ENCODE results near the gene EXT2. TPM values are rescaled to one million over a fixed set of nuclear protein-coding genes. Genes with fewer than 3 reads are reported as not detected.

EXT2 gene
- total and polyA plus RNA-seq, 4 donors: 54.8 to 96.2 (median 74.3) TPM

DNA sequence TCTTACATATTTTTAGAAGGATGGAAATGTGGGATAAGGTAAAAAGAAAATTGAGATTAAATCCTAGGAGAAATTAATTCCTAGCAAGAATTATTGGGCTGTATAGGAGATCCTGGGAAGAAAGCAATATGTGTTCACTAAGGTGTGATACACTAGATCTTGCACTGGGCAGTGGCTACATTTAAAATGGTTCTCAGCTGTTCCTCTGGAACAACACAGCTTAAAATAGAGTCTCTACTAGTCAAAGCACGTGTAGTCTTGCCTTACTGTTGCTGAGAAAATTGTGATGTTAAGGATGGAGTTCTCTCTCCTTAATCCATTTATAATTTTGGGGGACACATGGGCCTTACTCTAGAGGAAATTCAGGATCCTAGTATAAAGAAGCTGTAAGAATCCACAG, 54.9 kb downstream of the EXT2 start:
- Histone ChIP-seq H3K27ac (ENCODE audit: low read depth, low read length) (no peak overlapping the region), H3K4me1 (ENCODE audit: control insufficient read depth, insufficient read depth, low read length) (no peaks in the 10 kb centered on the region)
- no CpG with 5 or more reads among the region's 1 CpG for WGBS (ENCODE audit: insufficient coverage)

DNA sequence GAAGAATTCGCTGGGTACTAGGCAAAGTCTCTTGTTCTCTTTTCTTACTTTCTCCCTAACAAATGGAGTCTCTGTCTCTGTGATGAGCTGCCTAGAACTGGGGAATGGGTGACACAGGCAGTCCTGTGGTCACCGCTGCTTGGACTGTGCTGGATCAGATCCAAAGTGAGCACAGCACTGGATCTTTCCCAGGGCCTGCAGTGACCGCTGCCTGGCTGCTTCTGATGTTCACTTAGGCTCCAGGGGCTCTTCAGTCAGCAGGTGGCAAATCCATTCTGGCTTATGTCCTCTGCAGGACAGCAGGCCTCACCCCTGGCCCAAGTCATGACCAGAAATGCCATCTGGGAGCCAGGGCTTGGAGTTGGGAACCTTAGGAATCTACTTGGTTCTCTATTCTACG, 61.5 kb downstream of the EXT2 start:
- DNase-seq (ENCODE audit: low read depth in 4 of 6, low spot score in 6 of 6): no peak

More for the DNA sequence above, 54.9 kb downstream of the EXT2 start:
- no peak overlapping the region for H3K4me3 ChIP-seq (ENCODE audit: low read depth, low read length)
- no peaks in the 10 kb centered on the region for H3K27me3 ChIP-seq (ENCODE audit: control insufficient read depth, insufficient read depth, low read length)
- peaks cover 12% of the 10 kb centered on the region for H3K36me3 ChIP-seq (ENCODE audit: control insufficient read depth, insufficient read depth, low read length)
- DNase-seq (ENCODE audit: low read depth in 4 of 6, low spot score in 6 of 6): no peak
- peaks cover 1% of the 10 kb centered on the region for H3K9me3 ChIP-seq (ENCODE audit: control insufficient read depth, insufficient read depth, low read length)

DNA sequence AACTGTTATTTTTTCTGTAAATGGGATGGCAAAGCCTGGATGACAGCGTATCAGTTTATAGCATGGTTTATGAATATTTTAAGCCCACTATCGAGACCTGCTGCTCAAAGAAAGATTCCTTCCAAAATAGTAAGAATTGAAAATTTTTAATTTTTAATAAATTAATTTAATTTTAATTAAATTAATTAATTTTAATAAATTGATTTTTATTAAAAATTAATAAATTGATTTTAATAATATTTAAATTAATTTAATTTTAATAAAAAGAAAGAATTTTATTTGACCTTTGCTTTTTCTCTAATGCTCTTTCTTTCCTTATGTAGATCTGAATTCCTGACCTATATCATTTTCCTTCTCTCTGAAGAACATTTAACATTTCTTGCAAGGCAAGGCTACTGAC, 62.9 kb downstream of the EXT2 start:
- no CpG with 5 or more reads among the region's 2 CpGs for WGBS (ENCODE audit: insufficient coverage)
- Histone ChIP-seq H3K27ac (ENCODE audit: low read depth, low read length) (no peak overlapping the region), H3K36me3 (ENCODE audit: control insufficient read depth, insufficient read depth, low read length) (peaks cover 14% of the 10 kb centered on the region), H3K9me3 (ENCODE audit: control insufficient read depth, insufficient read depth, low read length) (peaks cover 9% of the 10 kb centered on the region), H3K27me3 (ENCODE audit: control insufficient read depth, insufficient read depth, low read length) (no peaks in the 10 kb centered on the region), H3K4me1 (ENCODE audit: control insufficient read depth, insufficient read depth, low read length) (no peaks in the 10 kb centered on the region), H3K4me3 (ENCODE audit: low read depth, low read length) (no peak overlapping the region)
- no peak for DNase-seq (ENCODE audit: low read depth in 4 of 6, low spot score in 6 of 6)

More for the DNA sequence above, 61.5 kb downstream of the EXT2 start:
- H3K27ac ChIP-seq (ENCODE audit: low read depth, low read length): no peak overlapping the region
- WGBS (ENCODE audit: insufficient coverage): 95% methylated on average over 4 of the region's 4 CpGs
- H3K36me3 ChIP-seq (ENCODE audit: control insufficient read depth, insufficient read depth, low read length): peaks cover 14% of the 10 kb centered on the region
- H3K4me1 ChIP-seq (ENCODE audit: control insufficient read depth, insufficient read depth, low read length): no peaks in the 10 kb centered on the region
- no peak overlapping the region for H3K4me3 ChIP-seq (ENCODE audit: low read depth, low read length)
- H3K9me3 ChIP-seq (ENCODE audit: control insufficient read depth, insufficient read depth, low read length): peaks cover 10% of the 10 kb centered on the region
- H3K27me3 ChIP-seq (ENCODE audit: control insufficient read depth, insufficient read depth, low read length): no peaks in the 10 kb centered on the region

DNA sequence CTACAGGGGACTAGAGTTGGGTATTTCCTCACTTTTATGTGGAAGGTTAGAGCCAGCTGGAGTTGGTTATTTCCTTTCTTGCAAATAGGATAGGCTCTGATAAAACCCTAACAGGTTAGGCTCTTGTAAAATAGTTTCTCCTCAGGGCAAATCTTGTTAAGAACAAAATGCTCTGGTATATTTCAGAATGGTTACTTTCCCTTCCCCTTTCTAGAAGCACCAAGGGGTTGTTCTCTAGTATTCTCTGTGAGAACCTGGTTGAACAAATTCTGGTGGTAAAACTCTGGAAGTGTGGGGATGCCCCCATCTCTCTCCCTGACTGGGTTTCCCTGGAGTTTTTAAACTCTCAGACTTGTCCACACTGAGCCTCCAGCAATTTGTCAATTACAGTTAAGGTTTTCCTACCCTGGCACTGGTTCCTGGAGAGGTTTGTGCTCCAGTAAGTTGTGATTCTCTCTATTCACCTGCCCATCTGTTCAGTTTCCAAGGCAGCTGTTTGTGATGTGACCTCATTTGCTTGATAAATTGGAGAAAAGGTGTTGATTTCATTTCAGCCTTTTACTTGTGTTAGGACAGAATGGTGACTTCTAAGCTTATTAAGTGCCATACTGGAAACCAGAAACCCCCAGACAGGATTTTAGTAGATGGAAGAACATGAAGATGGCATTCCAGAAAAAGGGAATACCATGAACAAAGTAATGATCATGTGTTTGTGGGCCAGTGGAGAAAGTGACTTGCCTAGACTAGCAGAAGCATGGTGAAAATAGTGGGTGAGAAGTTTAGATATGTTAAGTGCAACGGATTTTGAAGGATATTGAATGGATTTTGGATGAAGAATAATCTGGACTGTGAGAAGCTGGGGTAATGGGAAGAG, 64.6 kb downstream of the EXT2 start:
- 89% methylated on average over 1 of the region's 1 CpG for WGBS (ENCODE audit: insufficient coverage)
- no peaks in the 10 kb centered on the region for H3K27me3 ChIP-seq (ENCODE audit: control insufficient read depth, insufficient read depth, low read length)
- H3K36me3 ChIP-seq (ENCODE audit: control insufficient read depth, insufficient read depth, low read length): peaks cover 16% of the 10 kb centered on the region
- H3K4me1 ChIP-seq (ENCODE audit: control insufficient read depth, insufficient read depth, low read length): no peaks in the 10 kb centered on the region
- H3K4me3 ChIP-seq (ENCODE audit: low read depth, low read length): no peak overlapping the region
- H3K27ac ChIP-seq (ENCODE audit: low read depth, low read length): no peak overlapping the region
- peaks cover 9% of the 10 kb centered on the region for H3K9me3 ChIP-seq (ENCODE audit: control insufficient read depth, insufficient read depth, low read length)
- no peak for DNase-seq (ENCODE audit: low read depth in 4 of 6, low spot score in 6 of 6)

DNA sequence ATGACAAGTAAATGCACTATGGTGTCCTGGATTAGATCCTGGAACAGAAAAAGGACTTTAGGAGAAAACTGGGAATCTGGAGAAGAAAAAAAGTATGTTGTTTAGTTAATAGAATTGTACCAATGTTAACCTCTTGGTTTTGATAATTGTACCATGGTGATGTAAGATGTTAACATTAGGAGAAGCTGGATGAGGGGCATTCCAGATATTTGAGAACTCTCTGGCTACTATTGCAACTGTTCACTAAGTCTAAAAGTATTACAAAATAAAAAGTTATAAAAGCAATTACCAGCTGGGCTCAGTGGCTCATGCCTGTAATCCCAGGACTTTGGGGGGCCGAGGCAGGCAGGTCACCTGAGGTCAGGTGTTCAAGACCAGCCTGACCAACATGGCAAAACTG, 66.5 kb downstream of the EXT2 start:
- DNase-seq (ENCODE audit: low read depth in 4 of 6, low spot score in 6 of 6): no peak
- Histone ChIP-seq H3K27me3 (ENCODE audit: control insufficient read depth, insufficient read depth, low read length) (no peaks in the 10 kb centered on the region), H3K27ac (ENCODE audit: low read depth, low read length) (no peak overlapping the region), H3K36me3 (ENCODE audit: control insufficient read depth, insufficient read depth, low read length) (peaks cover 14% of the 10 kb centered on the region), H3K9me3 (ENCODE audit: control insufficient read depth, insufficient read depth, low read length) (peaks cover 6% of the 10 kb centered on the region), H3K4me1 (ENCODE audit: control insufficient read depth, insufficient read depth, low read length) (no peaks in the 10 kb centered on the region), H3K4me3 (ENCODE audit: low read depth, low read length) (no peak overlapping the region)
- WGBS (ENCODE audit: insufficient coverage): no CpG with 5 or more reads among the region's 1 CpG

DNA sequence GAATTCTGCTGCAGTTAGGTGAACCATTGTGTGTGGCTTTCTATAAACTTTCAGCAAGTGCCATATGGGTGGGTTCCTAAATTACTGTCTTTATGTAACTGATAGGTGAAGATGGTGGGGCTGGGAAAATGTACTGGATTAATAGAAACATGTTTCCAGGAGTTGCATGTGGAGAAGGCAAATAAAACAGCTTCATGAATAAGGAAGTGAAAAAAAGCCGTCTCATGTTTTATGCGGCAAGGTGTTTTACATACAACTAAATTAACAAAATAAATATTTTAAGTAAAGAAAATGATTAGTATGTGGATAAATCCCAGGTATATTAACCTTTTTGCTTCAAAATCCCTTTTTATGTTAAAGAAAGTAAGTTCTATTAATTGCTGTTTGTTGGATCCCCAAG, 67.2 kb downstream of the EXT2 start:
- peaks cover 6% of the 10 kb centered on the region for H3K9me3 ChIP-seq (ENCODE audit: control insufficient read depth, insufficient read depth, low read length)
- no peak overlapping the region for H3K4me3 ChIP-seq (ENCODE audit: low read depth, low read length)
- H3K27ac ChIP-seq (ENCODE audit: low read depth, low read length): no peak overlapping the region
- DNase-seq (ENCODE audit: low read depth in 4 of 6, low spot score in 6 of 6): no peak
- no peaks in the 10 kb centered on the region for H3K4me1 ChIP-seq (ENCODE audit: control insufficient read depth, insufficient read depth, low read length)
- H3K36me3 ChIP-seq (ENCODE audit: control insufficient read depth, insufficient read depth, low read length): peaks cover 8% of the 10 kb centered on the region
- WGBS (ENCODE audit: insufficient coverage): no CpG with 5 or more reads among the region's 2 CpGs
- no peaks in the 10 kb centered on the region for H3K27me3 ChIP-seq (ENCODE audit: control insufficient read depth, insufficient read depth, low read length)

DNA sequence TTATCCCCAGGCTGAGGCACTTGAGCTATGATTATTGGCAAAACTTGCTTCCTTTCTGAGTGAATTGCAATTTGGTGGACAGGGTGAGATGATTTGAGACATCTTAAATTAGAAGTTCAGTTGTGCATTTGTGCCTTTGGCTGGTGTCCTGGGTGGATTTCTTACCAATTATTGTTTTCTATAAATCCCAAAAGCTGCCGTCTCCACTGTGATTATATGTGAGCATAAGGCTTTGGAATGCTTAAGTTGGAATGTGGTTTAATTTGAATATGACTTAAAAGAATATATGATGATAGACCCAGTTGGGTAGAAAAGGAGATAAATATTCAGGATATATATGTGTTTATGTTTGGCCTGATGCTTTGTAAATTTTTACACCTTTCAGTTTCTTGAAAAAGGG, 70.0 kb downstream of the EXT2 start:
- peak in 1 of 6 donors; percentile 60 for DNase-seq (ENCODE audit: low read depth in 4 of 6, low spot score in 6 of 6)

DNA sequence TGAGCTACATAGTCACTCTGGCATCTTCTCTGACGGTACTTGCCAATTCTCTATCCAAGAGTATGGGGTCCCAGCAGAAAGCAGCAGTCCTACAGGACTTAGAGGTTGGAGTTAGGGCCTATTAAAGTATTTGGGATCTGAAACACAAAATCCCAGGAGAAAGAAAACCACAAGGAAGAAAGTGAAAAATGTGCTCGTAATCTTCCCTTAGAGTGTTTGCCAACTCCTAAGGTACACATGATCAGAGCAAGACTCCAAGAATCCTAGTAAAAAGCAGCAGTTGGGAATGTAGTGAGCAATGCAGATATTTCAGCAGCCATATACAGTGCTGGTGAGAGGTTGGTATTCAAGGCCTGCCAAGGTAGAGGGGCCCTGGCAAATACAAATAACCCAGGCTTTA, 71.6 kb downstream of the EXT2 start:
- Histone ChIP-seq H3K4me1 (ENCODE audit: control insufficient read depth, insufficient read depth, low read length) (no peaks in the 10 kb centered on the region), H3K9me3 (ENCODE audit: control insufficient read depth, insufficient read depth, low read length) (no peaks in the 10 kb centered on the region), H3K27ac (ENCODE audit: low read depth, low read length) (no peak overlapping the region), H3K4me3 (ENCODE audit: low read depth, low read length) (no peak overlapping the region), H3K27me3 (ENCODE audit: control insufficient read depth, insufficient read depth, low read length) (no peaks in the 10 kb centered on the region), H3K36me3 (ENCODE audit: control insufficient read depth, insufficient read depth, low read length) (peaks cover 2% of the 10 kb centered on the region)
- WGBS (ENCODE audit: insufficient coverage): no CpG with 5 or more reads among the region's 2 CpGs
- peak in 3 of 6 donors; percentile 11 to 65 (median 11) for DNase-seq (ENCODE audit: low read depth in 4 of 6, low spot score in 6 of 6)

More for the DNA sequence above, 70.0 kb downstream of the EXT2 start:
- Histone ChIP-seq H3K4me1 (ENCODE audit: control insufficient read depth, insufficient read depth, low read length) (no peaks in the 10 kb centered on the region), H3K4me3 (ENCODE audit: low read depth, low read length) (no peak overlapping the region), H3K27me3 (ENCODE audit: control insufficient read depth, insufficient read depth, low read length) (no peaks in the 10 kb centered on the region), H3K9me3 (ENCODE audit: control insufficient read depth, insufficient read depth, low read length) (no peaks in the 10 kb centered on the region), H3K36me3 (ENCODE audit: control insufficient read depth, insufficient read depth, low read length) (peaks cover 2% of the 10 kb centered on the region), H3K27ac (ENCODE audit: low read depth, low read length) (no peak overlapping the region)
- no CpG with 5 or more reads among the region's 1 CpG for WGBS (ENCODE audit: insufficient coverage)

DNA sequence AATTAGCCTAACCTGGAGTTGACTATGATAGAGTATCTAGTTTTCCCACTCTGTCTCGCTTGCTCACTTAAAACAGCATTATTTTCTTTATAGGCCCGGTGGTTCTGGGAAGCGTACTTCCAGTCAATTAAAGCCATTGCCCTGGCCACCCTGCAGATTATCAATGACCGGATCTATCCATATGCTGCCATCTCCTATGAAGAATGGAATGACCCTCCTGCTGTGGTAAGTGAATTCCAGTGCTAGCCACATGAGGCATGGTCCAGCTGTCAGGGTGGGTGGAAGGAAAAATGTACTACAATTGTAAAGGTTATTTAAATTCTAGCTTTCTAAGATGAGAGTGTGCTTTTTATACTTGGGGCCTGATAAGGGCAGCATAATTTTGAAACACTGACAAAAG, 76.0 kb downstream of the EXT2 start:
- no peak overlapping the region for H3K4me3 ChIP-seq (ENCODE audit: low read depth, low read length)
- peaks cover 10% of the 10 kb centered on the region for H3K36me3 ChIP-seq (ENCODE audit: control insufficient read depth, insufficient read depth, low read length)
- H3K9me3 ChIP-seq (ENCODE audit: control insufficient read depth, insufficient read depth, low read length): no peaks in the 10 kb centered on the region
- no CpG with 5 or more reads among the region's 4 CpGs for WGBS (ENCODE audit: insufficient coverage)
- no peak overlapping the region for H3K27ac ChIP-seq (ENCODE audit: low read depth, low read length)
- H3K4me1 ChIP-seq (ENCODE audit: control insufficient read depth, insufficient read depth, low read length): no peaks in the 10 kb centered on the region
- peak in 1 of 6 donors; percentile 15 for DNase-seq (ENCODE audit: low read depth in 4 of 6, low spot score in 6 of 6)
- H3K27me3 ChIP-seq (ENCODE audit: control insufficient read depth, insufficient read depth, low read length): no peaks in the 10 kb centered on the region

DNA sequence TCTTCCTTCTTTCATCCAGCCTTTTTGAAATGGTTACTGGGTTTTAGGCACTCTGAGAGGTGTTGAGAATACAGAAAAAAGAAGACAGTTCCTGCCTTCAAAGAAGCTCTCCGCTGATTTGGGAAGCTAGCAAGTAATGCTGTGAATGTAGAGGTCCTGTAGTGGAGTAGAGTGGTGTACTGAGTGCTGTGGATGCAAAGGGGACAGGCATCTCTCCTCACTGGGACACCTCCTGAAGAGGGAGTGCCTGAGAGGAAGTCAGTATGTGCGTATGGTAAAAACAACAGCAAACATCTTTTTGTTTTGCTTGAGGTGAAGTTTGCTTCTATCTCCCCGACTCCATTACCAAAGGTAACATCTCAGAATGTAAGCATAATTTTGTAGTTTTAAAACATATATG, 77.5 kb downstream of the EXT2 start:
- no peaks in the 10 kb centered on the region for H3K4me1 ChIP-seq (ENCODE audit: control insufficient read depth, insufficient read depth, low read length)
- 100% methylated on average over 1 of the region's 3 CpGs for WGBS (ENCODE audit: insufficient coverage)
- no peak overlapping the region for H3K4me3 ChIP-seq (ENCODE audit: low read depth, low read length)
- H3K36me3 ChIP-seq (ENCODE audit: control insufficient read depth, insufficient read depth, low read length): peaks cover 10% of the 10 kb centered on the region
- no peak overlapping the region for H3K27ac ChIP-seq (ENCODE audit: low read depth, low read length)
- no peaks in the 10 kb centered on the region for H3K27me3 ChIP-seq (ENCODE audit: control insufficient read depth, insufficient read depth, low read length)
- DNase-seq (ENCODE audit: low read depth in 4 of 6, low spot score in 6 of 6): no peak
- H3K9me3 ChIP-seq (ENCODE audit: control insufficient read depth, insufficient read depth, low read length): no peaks in the 10 kb centered on the region

Data from spinal cord (tissue), 10 donors.